ENCODE measurements around the gene FKBP5.

DNA sequence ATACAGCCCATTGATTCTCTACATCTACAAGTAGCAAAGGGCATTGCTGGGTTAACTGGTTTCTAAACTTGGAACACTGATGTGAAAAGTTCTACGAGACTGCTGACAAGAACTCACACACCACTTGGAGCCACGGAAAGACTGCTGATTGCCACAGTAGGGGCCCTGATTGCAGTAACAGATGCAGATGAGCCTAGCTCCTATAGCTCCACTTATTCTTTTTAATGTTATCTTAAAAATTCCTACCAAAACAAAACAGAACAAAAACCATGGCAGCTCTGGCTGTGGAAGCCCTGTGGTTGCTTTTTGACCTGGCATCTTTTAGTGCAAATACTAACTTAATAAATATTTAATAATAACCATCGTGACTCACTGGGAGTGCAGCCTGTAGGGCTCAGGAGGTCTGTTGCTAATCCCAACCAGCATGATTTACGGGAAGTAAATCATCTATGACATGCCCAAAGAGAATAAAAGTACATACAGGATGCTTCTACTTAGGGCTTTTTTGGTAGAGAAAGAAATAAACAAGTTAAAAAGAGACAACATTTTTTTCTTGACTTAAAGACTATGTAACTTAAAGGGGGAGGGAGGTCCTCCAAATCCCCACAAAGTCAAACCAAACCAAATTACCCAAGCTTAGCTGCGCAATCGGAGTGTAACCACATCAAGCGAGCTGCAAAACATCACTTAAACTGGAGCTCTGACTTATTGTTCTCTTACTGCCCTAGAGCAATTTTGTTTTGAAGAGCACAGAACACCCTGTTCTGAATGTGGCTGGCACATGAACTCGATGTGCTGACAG, 87.2 kb downstream of the FKBP5 start:
- TF ChIP-seq, protein P1, sequence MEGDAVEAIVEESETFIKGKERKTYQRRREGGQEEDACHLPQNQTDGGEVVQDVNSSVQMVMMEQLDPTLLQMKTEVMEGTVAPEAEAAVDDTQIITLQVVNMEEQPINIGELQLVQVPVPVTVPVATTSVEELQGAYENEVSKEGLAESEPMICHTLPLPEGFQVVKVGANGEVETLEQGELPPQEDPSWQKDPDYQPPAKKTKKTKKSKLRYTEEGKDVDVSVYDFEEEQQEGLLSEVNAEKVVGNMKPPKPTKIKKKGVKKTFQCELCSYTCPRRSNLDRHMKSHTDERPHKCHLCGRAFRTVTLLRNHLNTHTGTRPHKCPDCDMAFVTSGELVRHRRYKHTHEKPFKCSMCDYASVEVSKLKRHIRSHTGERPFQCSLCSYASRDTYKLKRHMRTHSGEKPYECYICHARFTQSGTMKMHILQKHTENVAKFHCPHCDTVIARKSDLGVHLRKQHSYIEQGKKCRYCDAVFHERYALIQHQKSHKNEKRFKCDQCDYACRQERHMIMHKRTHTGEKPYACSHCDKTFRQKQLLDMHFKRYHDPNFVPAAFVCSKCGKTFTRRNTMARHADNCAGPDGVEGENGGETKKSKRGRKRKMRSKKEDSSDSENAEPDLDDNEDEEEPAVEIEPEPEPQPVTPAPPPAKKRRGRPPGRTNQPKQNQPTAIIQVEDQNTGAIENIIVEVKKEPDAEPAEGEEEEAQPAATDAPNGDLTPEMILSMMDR (IDR thresholded peaks at IDR 0.05; ENCODE audit: poor library complexity): no peak
- TF ChIP-seq EZH2 (IDR thresholded peaks at IDR 0.05; ENCODE audit: borderline replicate concordance) (no peak), EZH2phosphoT487 (IDR thresholded peaks at IDR 0.05; ENCODE audit: low read depth, severe bottlenecking, unreplicated experiment) (no peak)
